GM19239 (cell line): ENCODE data around the gene GATAD2A.

Experiments used
- DNase-seq: peaks from one replicate; pipeline ENCODE4 v3.0.0; 2011; ENCODE audit warnings: low spot score; ENCODE audit not compliant: insufficient read length
- FAIRE-seq: peaks from 2 replicates; lab custom pipeline; 2011; peaks lifted over from hg19 to GRCh38; lab: Jason Lieb, UNC

GATAD2A gene

DNA sequence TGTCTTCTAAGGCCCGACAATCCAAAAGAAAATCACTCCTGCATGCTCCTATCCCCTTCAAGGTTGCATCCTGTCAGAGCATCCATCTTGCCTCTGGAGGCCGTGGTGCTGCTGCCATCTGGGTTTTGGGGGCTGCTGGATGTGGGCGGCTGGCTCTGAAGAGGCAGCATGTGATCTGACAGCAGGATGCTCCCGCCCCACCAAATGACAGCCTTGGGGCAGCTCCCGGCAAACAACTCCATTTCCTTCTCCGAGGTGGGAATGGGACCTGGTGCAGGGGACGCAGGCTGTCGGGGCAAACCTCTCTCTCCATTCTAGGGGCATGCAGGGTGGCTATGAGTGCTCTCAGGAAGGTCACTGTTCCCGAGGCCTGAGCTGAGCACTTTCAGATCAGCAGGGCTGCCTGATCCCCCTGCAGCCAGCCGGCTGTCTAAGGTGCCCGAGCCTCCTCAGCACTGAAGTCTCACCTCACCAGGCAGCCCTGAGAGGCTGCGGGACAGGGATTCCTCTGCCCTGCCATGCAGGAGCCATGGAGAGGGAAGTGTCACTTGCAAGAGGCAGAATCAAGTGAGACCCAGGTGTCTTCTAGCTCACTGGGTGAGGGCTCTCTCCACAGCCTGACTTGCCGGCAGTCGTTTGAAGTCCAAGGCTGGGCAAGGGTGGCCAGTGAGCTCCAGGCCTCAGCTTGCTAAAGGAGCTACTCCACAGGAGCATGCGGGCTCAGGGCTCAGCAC, 81.0 kb downstream of the GATAD2A start:
- DNase-seq (no peak), FAIRE-seq (no peak)

DNA sequence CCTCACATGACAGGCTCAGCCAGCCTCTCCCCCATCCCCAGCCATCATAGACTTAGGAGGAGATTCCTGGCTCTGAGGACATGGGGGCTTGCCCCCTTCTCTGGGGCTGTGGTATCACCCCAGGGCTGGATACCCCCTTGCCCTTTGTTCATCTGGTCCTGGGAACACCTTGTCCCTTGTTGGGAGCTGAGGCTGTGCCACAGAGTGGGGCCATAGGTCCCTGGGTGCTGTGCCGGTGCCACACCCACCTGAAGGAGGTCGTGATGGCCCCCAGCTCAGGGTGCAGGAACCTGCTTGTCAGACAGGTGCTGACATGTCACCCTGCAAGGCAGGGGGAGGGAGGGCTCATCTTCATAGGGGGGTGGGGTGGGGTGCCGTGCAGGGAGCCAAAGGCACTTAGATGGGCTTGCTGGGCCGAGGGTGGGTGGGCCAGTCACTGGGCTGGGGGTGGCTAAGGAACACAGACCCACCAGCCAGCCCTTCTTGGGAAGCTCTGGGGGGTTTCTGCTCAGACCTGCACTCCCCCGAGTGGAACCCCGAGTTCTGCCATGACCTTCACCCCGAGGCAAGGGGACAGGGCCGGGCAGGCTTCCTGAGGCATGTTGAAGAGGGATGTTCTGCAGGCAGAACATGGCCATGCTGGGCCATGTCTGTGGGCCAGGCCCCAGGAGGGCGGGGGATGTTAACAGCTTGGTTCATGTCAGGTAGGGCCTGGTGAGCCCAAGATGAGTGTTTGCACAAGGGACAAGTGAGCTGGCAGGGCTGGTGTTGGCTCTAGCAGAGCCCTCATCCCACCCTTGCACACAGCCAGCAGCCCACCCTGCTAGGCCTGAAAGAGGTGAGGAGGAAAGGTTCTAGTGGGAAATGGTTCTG, 81.8 kb downstream of the GATAD2A start:
- FAIRE-seq: no peak
- no peak for DNase-seq

DNA sequence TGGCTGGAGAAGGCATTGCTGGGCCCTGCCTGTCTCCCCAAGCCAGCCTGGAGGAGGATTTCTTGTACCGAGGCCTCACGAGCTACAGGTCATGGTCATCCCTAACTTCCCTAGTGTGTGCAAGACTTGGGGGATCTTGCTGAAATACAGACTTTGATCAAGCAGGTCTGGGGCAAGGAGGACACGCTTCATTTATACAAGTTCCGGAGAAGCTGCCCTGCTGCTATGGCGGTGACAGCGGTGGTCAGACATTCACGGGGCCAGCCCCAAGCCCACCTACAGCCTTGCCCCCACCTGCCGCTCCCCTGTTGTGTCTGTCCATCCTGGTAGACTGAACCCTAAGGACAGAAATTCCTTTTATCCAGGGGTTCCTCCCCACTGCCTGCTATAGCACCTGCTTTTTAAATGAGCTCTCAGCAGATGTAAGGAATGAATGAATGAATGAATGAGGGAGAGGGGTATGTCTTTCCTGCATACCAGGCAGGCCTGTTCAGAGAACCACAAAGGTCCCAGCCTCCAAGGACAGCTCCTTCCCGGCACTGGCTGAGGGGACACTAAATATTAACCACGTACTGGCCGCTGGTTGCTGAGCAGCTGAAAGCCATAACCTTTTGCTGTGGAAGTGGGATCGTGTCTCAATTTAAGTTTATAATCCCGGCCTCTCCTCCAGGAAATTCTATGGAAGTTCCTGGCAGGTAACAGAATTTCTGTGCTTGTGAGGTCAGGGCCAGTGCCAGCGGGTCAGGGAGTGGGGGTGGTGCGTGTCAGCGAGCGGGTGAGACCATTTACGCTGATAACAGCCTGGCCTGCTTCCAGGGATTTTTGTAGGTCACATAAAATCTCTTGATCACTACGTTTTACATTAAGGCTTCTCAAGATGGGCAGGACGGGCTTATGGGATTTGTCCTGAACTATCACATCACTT, 82.7 kb downstream of the GATAD2A start:
- FAIRE-seq: no peak
- no peak for DNase-seq

GRCh38 chr19:19488875-19489690, 83.6 kb downstream of the GATAD2A start:
- FAIRE-seq: peak; percentile 96

DNA sequence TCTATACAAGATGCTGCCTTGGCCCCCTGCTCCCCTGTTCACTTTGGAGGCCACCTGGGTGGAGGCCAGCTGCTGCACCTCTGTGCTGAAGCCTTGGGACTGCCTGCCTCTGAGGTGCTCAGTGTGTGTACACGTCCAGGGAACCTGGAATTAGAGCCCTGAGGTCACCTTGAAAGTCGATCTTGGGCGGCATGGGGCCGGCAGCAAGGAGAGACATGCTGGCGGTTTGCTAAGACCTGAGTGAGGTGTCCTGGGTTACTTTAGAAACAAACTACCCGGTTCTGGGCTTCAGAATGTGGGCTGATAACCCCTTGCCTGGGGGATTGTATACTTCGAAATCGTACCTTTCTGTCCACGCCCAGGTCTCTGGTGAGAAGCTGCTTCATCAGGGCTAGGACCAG, 84.3 kb downstream of the GATAD2A start:
- no peak for FAIRE-seq

More at GRCh38 chr19:19488875-19489690, 83.6 kb downstream of the GATAD2A start:
- DNase-seq: peak; percentile 74

GRCh38 chr19:19490214-19490968, 84.9 kb downstream of the GATAD2A start:
- DNase-seq: peak; percentile 87
- peak; percentile 98 for FAIRE-seq

More for the DNA sequence above, 84.3 kb downstream of the GATAD2A start:
- DNase-seq: no peak

DNA sequence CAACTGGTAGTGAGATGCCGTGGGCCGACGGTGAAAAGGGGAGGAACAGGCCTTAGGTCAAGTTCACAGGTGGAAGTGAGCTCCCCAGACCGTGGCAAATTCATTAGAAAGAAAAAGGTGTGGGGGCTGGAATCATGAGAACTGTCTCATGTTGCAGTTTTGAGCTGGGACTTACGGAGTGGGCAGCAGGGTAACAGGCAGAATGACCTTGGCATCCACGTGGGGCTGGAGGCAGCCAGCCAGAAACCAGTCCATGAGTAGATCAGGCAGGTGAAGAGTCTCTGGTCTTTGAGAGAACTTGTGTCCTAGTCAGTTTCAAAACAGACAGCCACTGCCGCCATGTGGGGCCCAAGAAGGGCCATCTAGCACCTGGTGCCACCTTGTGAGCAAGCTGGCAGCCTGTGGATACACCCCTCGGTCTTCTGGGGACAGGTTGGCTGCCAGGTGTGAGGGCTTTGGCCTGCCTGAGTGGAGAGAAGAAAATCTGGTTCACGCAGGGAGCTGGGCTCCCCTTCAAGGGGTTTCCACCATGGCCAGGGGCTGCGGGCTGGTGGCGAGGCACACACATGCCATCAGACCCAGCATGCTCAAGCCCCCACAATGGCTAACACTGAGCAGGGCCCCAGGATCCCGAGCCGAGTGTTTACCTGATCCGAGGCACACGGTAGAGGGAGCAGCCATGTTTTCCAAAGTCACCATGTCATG, 86.0 kb downstream of the GATAD2A start:
- DNase-seq (no peak), FAIRE-seq (no peak)

DNA sequence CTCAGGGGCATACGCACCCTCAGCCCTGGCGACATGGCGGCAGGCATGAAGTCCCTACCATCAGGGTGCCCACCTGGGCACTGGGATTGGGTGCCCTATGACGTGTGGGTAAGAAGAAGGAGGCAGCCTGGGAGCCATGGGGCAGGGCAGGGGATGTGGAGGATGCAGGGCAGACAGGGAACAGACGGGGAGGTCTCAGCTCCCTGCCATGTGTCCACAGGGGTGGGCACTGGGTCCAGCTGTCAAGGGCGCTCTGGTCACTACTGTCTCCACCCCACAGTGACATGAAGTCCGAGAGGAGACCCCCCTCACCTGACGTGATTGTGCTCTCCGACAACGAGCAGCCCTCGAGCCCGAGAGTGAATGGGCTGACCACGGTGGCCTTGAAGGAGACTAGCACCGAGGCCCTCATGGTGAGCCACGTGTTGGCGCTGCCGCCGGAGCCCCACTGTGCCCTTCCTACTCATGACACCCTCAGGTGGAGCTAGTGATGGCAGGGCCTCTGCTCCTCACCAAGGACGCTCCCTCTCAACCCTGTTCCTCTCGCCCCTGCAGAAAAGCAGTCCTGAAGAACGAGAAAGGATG, 86.6 kb downstream of the GATAD2A start:
- FAIRE-seq (no peak), DNase-seq (no peak)

DNA sequence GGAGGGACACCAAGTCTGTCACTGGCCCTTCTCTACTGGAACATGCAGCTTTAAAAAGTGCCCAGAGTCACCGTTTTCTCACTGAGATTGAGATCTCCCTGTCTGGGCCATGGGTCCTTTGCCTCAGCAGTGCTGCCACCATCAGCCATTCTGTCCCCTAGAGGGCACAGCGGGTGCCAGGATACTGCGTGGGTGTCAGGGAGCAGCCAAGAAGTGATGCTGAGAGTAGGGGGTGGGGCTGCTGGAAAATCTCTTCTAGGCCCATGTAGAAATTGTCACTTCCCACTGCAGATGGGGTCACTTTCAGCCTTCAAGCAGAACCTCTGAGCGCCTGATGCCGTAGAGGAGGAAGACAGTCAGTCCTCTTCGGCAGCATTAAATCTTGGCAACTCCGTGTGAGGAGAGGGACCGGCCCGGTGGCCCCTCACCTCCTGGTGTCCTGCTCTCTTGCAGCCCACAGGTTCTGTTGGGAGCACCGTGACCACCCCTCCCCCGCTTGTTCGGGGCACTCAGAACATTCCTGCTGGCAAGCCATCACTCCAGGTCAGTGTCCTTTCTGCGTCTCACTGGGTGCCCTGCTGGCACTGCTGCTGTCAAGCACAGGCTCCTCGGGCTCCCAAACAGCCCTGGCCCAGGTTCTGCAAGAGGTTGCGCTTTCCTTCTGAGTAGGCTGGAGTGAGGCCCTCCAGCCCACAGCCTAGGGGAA, 88.5 kb downstream of the GATAD2A start:
- no peak for DNase-seq
- FAIRE-seq: no peak

- no peak for DNase-seq
- FAIRE-seq: no peak
Observed at GRCh38 chr19:19495614-19496603, 90.4 kb downstream of the GATAD2A start.

DNA sequence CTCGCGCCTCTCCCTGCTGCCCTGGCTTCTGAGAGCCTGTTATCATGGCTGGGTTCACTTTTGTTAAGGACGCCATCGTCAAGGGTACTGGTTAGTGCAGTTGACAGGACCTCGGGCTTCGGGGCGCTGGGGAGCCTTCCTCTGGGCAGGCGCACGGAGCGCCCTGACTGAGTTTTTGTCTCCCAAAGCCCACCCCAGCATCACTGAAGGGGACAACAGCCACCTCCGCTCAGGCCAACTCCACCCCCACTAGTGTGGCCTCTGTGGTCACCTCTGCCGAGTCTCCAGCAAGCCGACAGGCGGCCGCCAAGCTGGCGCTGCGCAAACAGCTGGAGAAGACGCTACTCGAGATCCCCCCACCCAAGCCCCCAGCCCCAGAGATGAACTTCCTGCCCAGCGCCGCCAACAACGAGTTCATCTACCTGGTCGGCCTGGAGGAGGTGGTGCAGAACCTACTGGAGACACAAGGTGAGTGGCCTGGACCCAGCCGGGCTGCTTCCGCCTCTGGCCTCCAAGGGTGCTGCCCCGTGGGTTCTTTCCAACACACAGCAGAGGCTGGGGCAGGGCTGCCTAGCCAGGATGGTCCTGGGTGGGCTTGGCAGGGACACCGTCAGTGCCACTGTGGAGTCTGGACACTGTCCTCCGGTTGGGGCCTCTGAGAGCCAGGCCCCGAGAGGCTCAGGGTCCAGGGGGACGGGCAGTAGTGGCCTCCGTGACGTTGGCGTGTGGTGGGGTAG, 92.9 kb downstream of the GATAD2A start:
- DNase-seq: no peak
- no peak for FAIRE-seq

DNA sequence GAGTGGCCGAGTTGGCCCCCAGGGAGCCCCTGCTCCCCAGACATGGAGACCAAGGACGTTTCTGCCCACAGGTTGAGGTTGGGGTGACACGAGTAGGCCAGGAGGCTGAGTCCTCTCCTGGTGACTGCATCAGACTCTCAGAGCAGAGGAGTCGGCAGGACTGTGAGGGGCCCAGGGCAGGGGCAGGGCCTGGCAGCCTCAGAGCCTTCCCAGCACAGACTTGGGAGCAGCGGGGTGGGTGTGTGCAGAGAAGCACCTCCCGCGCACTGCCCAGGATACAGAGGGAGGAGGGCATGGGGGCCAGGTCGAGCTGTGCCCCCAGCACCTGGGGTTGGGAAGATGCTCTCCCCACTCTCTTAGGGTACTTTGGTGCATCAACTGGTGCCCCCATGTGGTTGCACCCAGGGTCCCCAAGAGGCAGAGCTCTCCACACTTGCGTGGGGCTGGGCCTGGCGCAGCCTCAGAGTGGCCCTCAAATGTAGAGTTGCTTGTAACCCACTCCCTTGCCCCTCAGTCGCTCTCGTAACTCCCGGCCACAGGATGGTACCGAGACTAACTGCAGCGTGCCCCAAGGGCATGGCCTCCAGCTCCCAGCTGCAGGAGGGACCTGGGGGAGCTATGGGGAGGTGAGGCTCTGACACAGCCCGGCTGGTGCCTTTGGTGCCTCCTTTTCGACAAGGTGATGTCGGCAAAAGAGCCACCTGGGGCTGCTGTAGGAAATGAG, 94.0 kb downstream of the GATAD2A start:
- DNase-seq (no peak), FAIRE-seq (no peak)

- DNase-seq: no peak
- no peak for FAIRE-seq
Observed at GRCh38 chr19:19500975-19501644, 95.6 kb downstream of the GATAD2A start.

GRCh38 chr19:19501798-19502197, 96.3 kb downstream of the GATAD2A start:
- FAIRE-seq (no peak), DNase-seq (no peak)
